Type B pancreatic cell (in vitro differentiated cells): ENCODE measurements around the gene USP53. TPM values are rescaled to one million over a fixed set of nuclear protein-coding genes. Genes with fewer than 3 reads are reported as not detected.
"Not testable (repeated sequence)": the region's sequence is repeated elsewhere in the genome, so short reads cannot be mapped to it uniquely, and the experiment has no call there.

ENCODE experiments used
- DNase-seq: peaks from one replicate; pipeline ENCODE4 v3.0.0; 2021; ENCODE audit warnings: mixed read lengths; ENCODE audit not compliant: unreplicated experiment; ENCODE audit errors: extremely low spot score
- H3K27ac Mint-ChIP-seq: 2 replicates; pipeline ENCODE4 v1.8.0; 2021; ENCODE audit warnings: mild to moderate bottlenecking, mixed read lengths
- H3K27me3 Mint-ChIP-seq: 2 replicates; pipeline ENCODE4 v1.8.0; 2021; ENCODE audit warnings: mixed read lengths
- H3K36me3 Mint-ChIP-seq: 2 replicates; pipeline ENCODE4 v1.8.0; 2021; ENCODE audit warnings: mixed read lengths
- H3K4me1 Mint-ChIP-seq: one replicate; pipeline ENCODE4 v1.8.0; 2021; ENCODE audit warnings: mixed read lengths; ENCODE audit not compliant: unreplicated experiment
- H3K4me3 Mint-ChIP-seq: 2 replicates; pipeline ENCODE4 v1.8.0; 2021; ENCODE audit warnings: mild to moderate bottlenecking, mixed read lengths
- H3K9me3 Mint-ChIP-seq: 2 replicates; pipeline ENCODE4 v1.8.0; 2021; ENCODE audit warnings: mixed read lengths
- CTCF ChIP-seq: fragments of 200-600 bp; sonication (generic); conservative IDR thresholded peaks from 2 replicates; pipeline ENCODE4 v1.5.0; 2021; ENCODE audit warnings: antibody characterized with exemption, mild to moderate bottlenecking
- total RNA-seq: library from RNA; stranded (reverse); gene quantifications from 2 replicates; pipeline ENCODE4 v1.2.1, GENCODE V29; 2021; ENCODE audit warnings: low replicate concordance

Gene USP53
- total RNA-seq, 1 donor from 2014 or later: 16.4 TPM

- H3K36me3 Mint-ChIP-seq: peaks cover 12% of the 10 kb centered on the region
- H3K27me3 Mint-ChIP-seq: no peaks in the 10 kb centered on the region
- no peak overlapping the region for H3K27ac Mint-ChIP-seq
- no peaks in the 10 kb centered on the region for H3K9me3 Mint-ChIP-seq
- DNase-seq: no peak
- H3K4me1 Mint-ChIP-seq: no peaks in the 10 kb centered on the region
- no peak overlapping the region for H3K4me3 Mint-ChIP-seq
- TF ChIP-seq CTCF: no peak
Observed at GRCh38 chr4:119240568-119240967, 28.1 kb downstream of the USP53 start.

GRCh38 chr4:119242417-119242816, 29.9 kb downstream of the USP53 start:
- H3K4me3 Mint-ChIP-seq: no peak overlapping the region
- TF ChIP-seq CTCF: no peak
- no peak for DNase-seq
- H3K9me3 Mint-ChIP-seq: no peaks in the 10 kb centered on the region
- no peak overlapping the region for H3K27ac Mint-ChIP-seq
- no peaks in the 10 kb centered on the region for H3K27me3 Mint-ChIP-seq
- H3K36me3 Mint-ChIP-seq: peaks cover 9% of the 10 kb centered on the region
- no peaks in the 10 kb centered on the region for H3K4me1 Mint-ChIP-seq

GRCh38 chr4:119243868-119244267, 31.4 kb downstream of the USP53 start:
- Mint-ChIP-seq H3K4me1 (no peaks in the 10 kb centered on the region), H3K4me3 (no peak overlapping the region), H3K36me3 (peaks cover 4% of the 10 kb centered on the region), H3K9me3 (no peaks in the 10 kb centered on the region), H3K27me3 (no peaks in the 10 kb centered on the region), H3K27ac (no peak overlapping the region)
- DNase-seq: no peak
- TF ChIP-seq CTCF: no peak

DNA sequence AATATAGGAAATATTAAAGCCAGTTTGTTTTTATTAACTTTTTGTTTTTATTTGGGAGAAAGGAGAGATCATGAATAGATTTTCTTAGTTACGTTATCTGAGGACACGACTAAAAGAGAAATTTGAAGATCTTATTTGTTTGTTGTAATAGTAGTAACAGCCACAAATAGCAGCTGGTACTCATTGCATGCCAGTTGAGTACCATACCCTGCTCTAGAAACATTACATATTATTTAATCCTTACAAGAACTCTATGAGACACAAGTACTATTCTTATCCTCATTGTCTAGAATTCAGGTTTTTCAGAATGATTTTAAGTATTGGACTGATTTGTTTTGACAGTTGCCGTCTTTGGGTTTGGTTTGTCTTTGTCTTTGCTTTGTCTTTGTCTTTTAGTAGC, 31.8 kb downstream of the USP53 start:
- no peak for TF ChIP-seq CTCF
- Mint-ChIP-seq H3K4me1 (no peaks in the 10 kb centered on the region), H3K36me3 (peaks cover 4% of the 10 kb centered on the region), H3K27me3 (no peaks in the 10 kb centered on the region), H3K4me3 (no peak overlapping the region), H3K27ac (no peak overlapping the region), H3K9me3 (no peaks in the 10 kb centered on the region)
- no peak for DNase-seq

GRCh38 chr4:119244832-119245231, 32.3 kb downstream of the USP53 start:
- Mint-ChIP-seq H3K4me1 (no peaks in the 10 kb centered on the region), H3K27me3 (no peaks in the 10 kb centered on the region), H3K36me3 (peaks cover 4% of the 10 kb centered on the region), H3K9me3 (no peaks in the 10 kb centered on the region), H3K4me3 (no peak overlapping the region), H3K27ac (no peak overlapping the region)
- no peak for TF ChIP-seq CTCF
- DNase-seq: no peak

- no peaks in the 10 kb centered on the region for H3K27me3 Mint-ChIP-seq
- no peaks in the 10 kb centered on the region for H3K4me1 Mint-ChIP-seq
- peaks cover 9% of the 10 kb centered on the region for H3K36me3 Mint-ChIP-seq
- TF ChIP-seq CTCF: no peak
- H3K27ac Mint-ChIP-seq: no peak overlapping the region
- DNase-seq: no peak
- H3K4me3 Mint-ChIP-seq: no peak overlapping the region
- no peaks in the 10 kb centered on the region for H3K9me3 Mint-ChIP-seq
Observed at GRCh38 chr4:119246177-119246733, 33.7 kb downstream of the USP53 start.

GRCh38 chr4:119251037-119251436, 38.5 kb downstream of the USP53 start:
- not testable (repeated sequence) for DNase-seq, H3K9me3 Mint-ChIP-seq, H3K4me3 Mint-ChIP-seq, H3K27me3 Mint-ChIP-seq, H3K4me1 Mint-ChIP-seq, H3K27ac Mint-ChIP-seq
- peaks cover 36% of the 10 kb centered on the region for H3K36me3 Mint-ChIP-seq
